GM06990 (cell line): ENCODE data around the gene TFEB.

ENCODE experiments used
- DNase-seq: peaks from one replicate; pipeline ENCODE4 v3.0.0-alpha.2; 2011; ENCODE audit not compliant: insufficient read length; ENCODE audit errors: extremely low read depth
- H3K27me3 ChIP-seq: replicated peaks from 2 replicates; pipeline ENCODE4 v1.6.0; 2011; ENCODE audit warnings: low read length; ENCODE audit not compliant: control insufficient read depth, insufficient read depth
- H3K36me3 ChIP-seq: 2 replicates; pipeline ENCODE4 v1.5.1; 2011; ENCODE audit warnings: low read length; ENCODE audit not compliant: control insufficient read depth, insufficient read depth
- H3K4me3 ChIP-seq: replicated peaks from 2 replicates; pipeline ENCODE4 v1.5.1; 2011; ENCODE audit warnings: low read depth, mild to moderate bottlenecking, control low read depth, low read length
- CTCF ChIP-seq: IDR thresholded peaks from 2 replicates; pipeline ENCODE4 v1.5.1; 2011; ENCODE audit warnings: low read length, control low read depth, mild to moderate bottlenecking, inconsistent platforms; ENCODE audit not compliant: insufficient read depth, poor library complexity, severe bottlenecking

The TFEB gene

DNA sequence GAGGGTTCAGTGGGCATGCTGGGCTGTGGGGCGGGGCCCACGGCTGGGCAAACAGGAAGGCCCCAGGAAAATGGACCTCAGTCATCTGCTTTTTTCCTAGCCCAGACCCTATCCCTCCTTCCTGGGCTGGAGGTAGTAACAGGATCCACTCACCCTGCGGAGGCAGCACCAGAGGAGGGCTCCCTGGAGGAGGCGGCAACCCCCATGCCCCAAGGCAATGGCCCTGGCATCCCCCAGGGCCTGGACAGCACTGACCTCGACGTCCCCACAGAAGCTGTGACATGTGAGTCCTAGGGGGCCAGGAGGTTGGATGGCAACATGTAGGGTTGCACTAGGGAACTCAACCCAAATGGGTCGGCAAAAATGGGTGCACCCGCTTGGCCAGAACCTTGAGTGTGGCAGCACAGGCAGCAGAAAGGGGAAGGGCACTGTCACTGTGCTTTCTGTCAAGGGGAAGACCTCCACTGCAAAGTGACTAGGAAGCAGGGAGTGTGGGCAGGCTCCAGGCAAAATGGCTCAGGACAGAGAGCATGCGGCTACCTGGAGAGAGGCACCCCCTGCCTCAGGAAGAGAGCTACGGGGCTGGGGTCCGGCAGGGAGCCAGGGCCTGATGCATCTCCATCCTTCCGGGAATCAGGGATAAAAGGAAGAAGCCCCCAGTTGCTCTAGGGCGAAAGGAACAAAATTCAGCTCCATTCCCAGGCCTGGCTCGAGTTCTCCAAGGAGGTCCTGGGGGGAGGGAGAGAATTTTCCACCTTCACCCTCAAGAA lies 89.2 kb downstream of the TFEB start:
- no peak for TF ChIP-seq CTCF
- DNase-seq: no peak
- no peaks in the 10 kb centered on the region for H3K36me3 ChIP-seq

DNA sequence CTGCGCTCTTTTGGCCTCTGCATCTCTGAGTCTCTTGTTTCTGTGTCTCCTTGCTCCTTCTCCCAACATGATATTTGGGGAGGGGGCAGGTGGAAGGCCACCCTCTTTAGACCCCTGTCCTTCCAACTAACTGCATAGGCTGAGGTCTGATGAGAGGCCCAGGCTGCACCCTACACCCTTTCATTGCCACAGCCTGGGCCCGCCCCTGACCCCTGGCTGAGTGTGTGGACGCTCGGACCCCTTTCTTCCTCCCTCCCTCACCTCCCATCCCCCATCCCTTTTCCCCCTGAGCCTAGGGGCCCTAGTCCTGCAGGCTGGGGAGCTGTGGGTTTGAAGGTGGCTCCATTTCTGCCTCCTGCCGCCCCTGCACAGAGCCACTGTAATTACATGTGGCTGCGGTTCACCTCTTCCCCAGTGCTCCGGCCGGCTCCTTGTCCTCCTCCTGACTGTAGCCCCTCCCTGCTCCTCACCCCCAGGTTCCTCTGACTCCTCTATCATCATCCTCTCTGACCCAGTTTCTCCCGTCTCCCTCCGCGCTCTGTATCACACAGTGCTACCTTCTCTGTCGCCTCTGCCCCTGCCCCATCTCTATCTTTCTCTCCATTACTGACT lies 90.3 kb downstream of the TFEB start:
- peaks cover 4% of the 10 kb centered on the region for H3K27me3 ChIP-seq
- no peak for TF ChIP-seq CTCF
- no peak for DNase-seq
- H3K36me3 ChIP-seq: no peaks in the 10 kb centered on the region
- H3K4me3 ChIP-seq: no peak overlapping the region

More for the DNA sequence above, 89.2 kb downstream of the TFEB start:
- no peak overlapping the region for H3K4me3 ChIP-seq
- peaks cover 4% of the 10 kb centered on the region for H3K27me3 ChIP-seq

DNA sequence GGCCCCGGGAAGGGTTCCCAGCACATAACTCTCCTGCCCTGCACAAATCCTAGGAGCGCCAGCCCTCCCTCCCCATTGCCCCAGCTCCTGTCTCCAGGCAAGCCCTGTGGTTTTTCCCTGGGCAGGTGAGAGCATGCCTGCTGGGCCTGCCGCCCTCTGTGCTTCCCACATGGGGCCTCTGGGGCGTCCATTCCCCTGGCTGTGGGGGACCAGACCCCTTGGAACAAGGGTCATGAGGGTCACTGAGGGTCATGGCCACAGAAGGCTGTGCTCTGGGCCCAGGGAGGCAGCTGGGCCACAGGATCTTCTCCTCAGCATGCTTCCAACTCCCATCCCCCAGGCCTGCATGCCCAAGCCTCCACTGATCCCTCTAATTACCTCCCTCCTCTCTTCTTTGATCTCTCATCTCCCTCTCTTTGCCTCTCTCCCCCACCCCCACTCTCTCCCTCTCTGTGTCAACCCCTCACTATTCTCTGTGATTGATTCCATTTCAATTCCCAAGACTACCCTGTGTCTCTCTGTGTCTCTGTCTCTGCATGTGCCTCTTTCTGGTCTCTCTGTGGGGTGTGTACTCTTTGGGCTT lies 91.0 kb downstream of the TFEB start:
- H3K36me3 ChIP-seq: no peaks in the 10 kb centered on the region
- H3K27me3 ChIP-seq: peaks cover 6% of the 10 kb centered on the region
- no peak overlapping the region for H3K4me3 ChIP-seq
- no peak for TF ChIP-seq CTCF
- no peak for DNase-seq

DNA sequence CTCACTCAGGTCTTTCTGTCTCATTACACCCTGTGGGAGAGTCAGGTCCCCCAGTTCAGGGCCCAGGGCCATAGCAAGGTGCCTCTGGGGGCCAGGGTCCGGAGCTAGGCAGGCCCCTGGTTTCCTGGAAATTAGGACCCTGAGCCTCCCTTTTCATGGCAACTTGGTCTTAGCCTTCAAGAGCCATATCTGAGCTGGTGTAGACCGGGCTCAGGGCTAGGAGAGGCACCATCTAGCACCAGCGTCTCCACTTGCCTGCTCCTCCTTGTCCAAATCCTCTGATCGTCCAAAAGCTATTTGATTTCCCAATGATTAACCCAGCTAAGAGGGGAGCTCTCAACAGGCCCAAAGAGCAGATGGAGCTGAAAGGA lies 91.5 kb downstream of the TFEB start:
- Histone ChIP-seq H3K4me3 (no peak overlapping the region), H3K36me3 (no peaks in the 10 kb centered on the region), H3K27me3 (peaks cover 8% of the 10 kb centered on the region)
- no peak for DNase-seq
- TF ChIP-seq CTCF: no peak

DNA sequence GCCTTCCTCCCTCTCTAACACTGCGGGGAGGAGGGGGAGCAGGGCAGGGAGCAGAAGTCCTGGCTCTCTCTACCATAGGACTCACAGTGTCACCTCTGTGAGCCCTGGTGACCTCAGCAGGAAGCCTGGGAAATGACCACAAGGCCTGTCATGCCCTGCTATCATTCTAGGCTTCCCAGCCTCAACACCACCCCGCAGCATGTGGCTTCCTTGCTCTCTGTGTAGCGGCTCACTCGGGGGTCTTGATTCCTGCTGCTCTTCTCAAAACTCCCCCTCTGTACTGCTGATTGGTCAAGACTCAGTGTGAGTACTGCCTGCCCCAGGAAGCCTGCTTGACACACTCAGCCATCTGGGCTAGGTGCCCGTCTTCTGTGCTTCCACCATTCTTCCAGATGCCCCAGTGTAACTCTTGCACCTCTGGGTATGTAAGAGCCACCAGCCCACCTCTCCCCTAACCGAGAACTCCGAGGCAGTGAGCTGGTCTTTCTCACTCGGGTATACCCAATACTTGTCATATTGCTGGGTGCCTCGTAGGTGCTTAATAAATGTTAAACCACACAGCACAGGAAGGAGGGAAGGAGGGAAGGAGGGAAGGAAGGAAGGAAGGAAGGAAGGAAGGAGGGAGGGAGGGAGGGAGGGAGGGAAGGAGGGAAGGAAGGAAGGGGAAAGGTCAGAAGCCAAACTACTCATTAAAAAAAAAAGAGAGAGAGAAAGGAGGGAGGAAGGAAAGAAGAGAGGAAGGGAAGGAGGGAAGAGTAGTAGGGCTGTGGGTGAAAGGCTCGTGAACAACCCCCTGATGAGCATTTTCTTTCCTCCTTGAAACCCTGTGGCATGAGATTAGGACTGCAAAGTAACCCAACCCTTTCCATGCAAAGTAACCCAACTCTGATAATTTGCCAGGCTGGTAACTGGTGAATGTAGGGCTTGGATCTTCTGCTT lies 92.2 kb downstream of the TFEB start:
- no peak overlapping the region for H3K4me3 ChIP-seq
- no peak for TF ChIP-seq CTCF
- H3K36me3 ChIP-seq: no peaks in the 10 kb centered on the region
- peaks cover 8% of the 10 kb centered on the region for H3K27me3 ChIP-seq
- no peak for DNase-seq
